K562 (cell line): Measurements from ENCODE around the gene UBE2D2. TPM values are rescaled to one million over a fixed set of nuclear protein-coding genes. Genes with fewer than 3 reads are reported as not detected.

Source experiments
- AFF1 ChIP-seq, 2 experiments: fragments of 450-650 bp; IDR thresholded peaks; 2 replicates each; pipeline ENCODE4 v1.6.1; 2018; ENCODE audit warnings: mild to moderate bottlenecking in 2 of 2, low read depth in 1 of 2; ENCODE audit not compliant: partially characterized antibody in 2 of 2
- CGGBP1 ChIP-seq: fragments of 250-450 bp; sonication (Bioruptor Pico); IDR thresholded peaks from 2 replicates; pipeline ENCODE4 v1.9.0; 2021; ENCODE audit warnings: mild to moderate bottlenecking
- DEAF1 ChIP-seq: fragments of 450-650 bp; formaldehyde crosslinking; IDR thresholded peaks from 2 replicates; pipeline ENCODE4 v1.4.0; 2020; ENCODE audit warnings: mild to moderate bottlenecking, moderate library complexity
- ELF1 ChIP-seq: fragments of 200-800 bp; sonication (Bioruptor generic); IDR thresholded peaks from 2 replicates; pipeline ENCODE4 v1.6.1; 2016; ENCODE audit warnings: missing genetic modification characterization, missing compliant biosample characterization
- EP300 ChIP-seq: IDR thresholded peaks from 2 replicates; pipeline ENCODE4 v1.6.1; 2012; ENCODE audit warnings: low read length, improper control_type of control experiment
- ESRRA ChIP-seq: fragments of 450-650 bp; IDR thresholded peaks from 2 replicates; pipeline ENCODE4 v1.6.1; 2014; ENCODE audit warnings: low read depth, mild to moderate bottlenecking, moderate library complexity, borderline replicate concordance
- HDAC2 ChIP-seq: fragments of 450-650 bp; IDR thresholded peaks from 2 replicates; pipeline ENCODE4 v1.6.1; 2016; ENCODE audit warnings: mild to moderate bottlenecking
- HNRNPK ChIP-seq: fragments of 200-400 bp; formaldehyde crosslinking; IDR thresholded peaks from one replicate; pipeline ENCODE4 v1.6.1; 2018; ENCODE audit warnings: mild to moderate bottlenecking, low read depth, low read length; ENCODE audit not compliant: poor library complexity, severe bottlenecking
- LCOR ChIP-seq: sonication (generic); formaldehyde crosslinking; IDR thresholded peaks from 2 replicates; pipeline ENCODE4 v1.8.0; 2022; ENCODE audit warnings: mild to moderate bottlenecking, missing genetic modification reagents
- MTA2 ChIP-seq: fragments of 450-650 bp; IDR thresholded peaks from 2 replicates; pipeline ENCODE4 v1.6.1; 2016; ENCODE audit warnings: low read depth
- NCOA4 ChIP-seq: fragments of 450-650 bp; IDR thresholded peaks from 2 replicates; pipeline ENCODE4 v1.6.1; 2018; ENCODE audit warnings: mild to moderate bottlenecking; ENCODE audit not compliant: partially characterized antibody
- SMAD1 ChIP-seq: fragments of 150-350 bp; IDR thresholded peaks from 2 replicates; pipeline ENCODE4 v1.6.1; 2014; ENCODE audit warnings: low read length, low read depth; ENCODE audit not compliant: partially characterized antibody
- SNIP1 ChIP-seq: fragments of 450-650 bp; IDR thresholded peaks from 2 replicates; pipeline ENCODE4 v1.7.1; 2017; ENCODE audit warnings: low read depth, mild to moderate bottlenecking
- SRSF7 ChIP-seq: fragments of 200-400 bp; formaldehyde crosslinking; optimal IDR thresholded peaks from 2 replicates; pipeline ENCODE3; 2017; ENCODE audit warnings: mild to moderate bottlenecking, low read depth, low read length
- ZFX ChIP-seq: sonication (generic); formaldehyde crosslinking; IDR thresholded peaks from 2 replicates; pipeline ENCODE4 v1.8.0; 2022; ENCODE audit warnings: mild to moderate bottlenecking, missing genetic modification reagents, moderate library complexity
- ZKSCAN1 ChIP-seq: fragments of 150-350 bp; IDR thresholded peaks from 2 replicates; pipeline ENCODE4 v1.6.1; 2016; ENCODE audit warnings: low read depth, low read length
- ZNF561 ChIP-seq: fragments of 450-650 bp; formaldehyde crosslinking; conservative IDR thresholded peaks from 2 replicates; pipeline ENCODE4 v1.4.0; 2020; ENCODE audit warnings: mild to moderate bottlenecking, moderate library complexity
- ZNF584 ChIP-seq: fragments of 200-800 bp; sonication (Bioruptor generic); IDR thresholded peaks from 2 replicates; pipeline ENCODE4 v1.6.1; 2016; ENCODE audit warnings: low read depth, mild to moderate bottlenecking, missing genetic modification characterization, missing compliant biosample characterization
- polyA plus RNA-seq, 8 experiments: library from polyadenylated mRNA; depleted of rRNA in 4 of 8; stranded (reverse) in 5 of 8; unstranded in 3 of 8; fragments of >200 nt; fragmentation: Nextera tagmentation in 2 of 8; fragmentation: Illumina TruSeq in 1 of 8; extraction: Ambion mirVana in 2 of 8; extraction: Trizol in 1 of 8; gene quantifications; 2 replicates each; pipeline versions ENCODE4 v1.2.1 to v1.2.3, GENCODE V29; 2011 to 2014; ENCODE audit warnings: inconsistent platforms in 1 of 8, missing spikeins in 1 of 8
- total RNA-seq, 7 experiments: library from RNA; depleted of rRNA in 6 of 7; stranded (reverse); fragments of >200 nt in 6 of 7; fragmentation: Illumina TruSeq in 2 of 7; extraction: Trizol in 2 of 7; gene quantifications; 2 replicates each; pipeline versions ENCODE4 v1.2.1 to v1.2.3, GENCODE V29; 2011 to 2021; ENCODE audit warnings: low replicate concordance in 1 of 7

UBE2D2 gene
- total and polyA plus RNA-seq, 9 of the 15 experiments (the other 6 are each of a cell fraction or from before 2014, with no cell fraction given), result 53.6 to 198 (median 122) TPM

GRCh38 chr5:139517683-139518564 lies 43.2 kb upstream of the UBE2D2 start (continued):
- TF ChIP-seq CGGBP1 (peak; percentile 64; the same call in 1 of the 2 replicates), ZKSCAN1 (no peak), ESRRA (peak; percentile 100), ELF1 (peak; percentile 55), SNIP1 (no peak), SMAD1 (peak; percentile 78), SRSF7 (no peak), EP300 (peak; percentile 60; the same call in 1 of the 2 replicates), LCOR (CRISPR knock-in tag) (peak; percentile 97), MTA2 (no peak), HNRNPK (no peak), DEAF1 (peak; percentile 41; the same call in 1 of the 2 replicates), NCOA4 (no peak), AFF1 (IDR thresholded peaks at IDR 0.05; ENCODE audit: low read depth in 1 of 2, partially characterized antibody in 2 of 2) (no peak), ZNF561 (no peak), ZFX (peak; percentile 100), HDAC2 (peak; percentile 64), ZNF584 (CRISPR knock-in tag) (0 out of 2 replicates have a peak, but pooled peaks have one; percentile 76)
